ENCODE results near the gene PPIA.
"Not testable (repeated sequence)": the region's sequence is repeated elsewhere in the genome, so short reads cannot be mapped to it uniquely, and the experiment has no call there.

PPIA gene

GRCh38 chr7:44811571-44811970, 15.1 kb downstream of the PPIA start:
- no peaks in the 10 kb centered on the region for H3K4me1 ChIP-seq (ENCODE audit: insufficient read depth, insufficient read length)
- DNase-seq (ENCODE audit: low read depth, low spot score) = no peak
- H3K9me3 ChIP-seq (ENCODE audit: insufficient read depth, low read length) = no peaks in the 10 kb centered on the region
- no peaks in the 10 kb centered on the region for H3K36me3 ChIP-seq (ENCODE audit: insufficient read depth, insufficient read length, low read length)
- no peak overlapping the region for H3K4me3 ChIP-seq (ENCODE audit: insufficient read length, low read depth)
- H3K9ac ChIP-seq (ENCODE audit: insufficient read length, low read depth) = no peak overlapping the region
- no peaks in the 10 kb centered on the region for H3K27me3 ChIP-seq (ENCODE audit: insufficient read depth, insufficient read length)
- no peak for TF ChIP-seq YY1 (IDR thresholded peaks at IDR 0.05; ENCODE audit: insufficient read depth, insufficient read length)
- TF ChIP-seq ZNF274 (IDR thresholded peaks at IDR 0.05; ENCODE audit: low read depth, low read length) = no peak
- TF ChIP-seq SUZ12 (IDR thresholded peaks at IDR 0.05; ENCODE audit: extremely low read depth, insufficient read depth, insufficient read length) = no peak

- TF ChIP-seq YY1 (IDR thresholded peaks at IDR 0.05; ENCODE audit: insufficient read depth, insufficient read length) (no peak), ZNF274 (IDR thresholded peaks at IDR 0.05; ENCODE audit: low read depth, low read length) (no peak), SUZ12 (IDR thresholded peaks at IDR 0.05; ENCODE audit: extremely low read depth, insufficient read depth, insufficient read length) (no peak)
- Histone ChIP-seq H3K36me3 (ENCODE audit: insufficient read depth, insufficient read length, low read length) (no peaks in the 10 kb centered on the region), H3K9me3 (ENCODE audit: insufficient read depth, low read length) (no peaks in the 10 kb centered on the region), H3K4me3 (ENCODE audit: insufficient read length, low read depth) (no peak overlapping the region), H3K9ac (ENCODE audit: insufficient read length, low read depth) (no peak overlapping the region), H3K27me3 (ENCODE audit: insufficient read depth, insufficient read length) (no peaks in the 10 kb centered on the region), H3K4me1 (ENCODE audit: insufficient read depth, insufficient read length) (no peaks in the 10 kb centered on the region)
- no peak for DNase-seq (ENCODE audit: low read depth, low spot score)
These were observed 18.4 kb downstream of the PPIA start for GRCh38 chr7:44814919-44815318.

DNA sequence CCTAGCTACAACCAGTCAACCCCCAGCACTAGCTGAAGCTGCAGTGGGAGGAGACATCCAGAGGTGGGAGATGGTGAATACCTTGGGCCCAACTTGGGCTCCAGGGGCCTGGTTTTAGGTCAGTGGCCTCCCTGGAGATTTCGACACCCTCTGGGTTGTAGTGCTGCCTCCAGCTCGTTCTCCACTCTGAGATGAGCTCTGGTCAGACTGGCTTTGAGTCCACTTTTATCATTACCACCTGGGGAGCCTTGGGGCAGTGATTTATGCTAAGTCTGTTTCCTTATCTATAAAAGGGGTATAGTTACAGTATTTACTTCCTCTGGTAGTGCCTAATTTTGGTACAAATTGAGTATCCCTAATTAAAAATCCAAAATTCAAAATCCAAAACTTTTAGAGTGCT, 22.8 kb downstream of the PPIA start:
- Histone ChIP-seq H3K9ac (ENCODE audit: insufficient read length, low read depth) (no peak overlapping the region), H3K4me3 (ENCODE audit: insufficient read length, low read depth) (no peak overlapping the region), H3K27me3 (ENCODE audit: insufficient read depth, insufficient read length) (no peaks in the 10 kb centered on the region), H3K9me3 (ENCODE audit: insufficient read depth, low read length) (no peaks in the 10 kb centered on the region), H3K36me3 (ENCODE audit: insufficient read depth, insufficient read length, low read length) (no peaks in the 10 kb centered on the region), H3K4me1 (ENCODE audit: insufficient read depth, insufficient read length) (no peaks in the 10 kb centered on the region)
- no peak for DNase-seq (ENCODE audit: low read depth, low spot score)
- TF ChIP-seq SUZ12 (IDR thresholded peaks at IDR 0.05; ENCODE audit: extremely low read depth, insufficient read depth, insufficient read length) (no peak), YY1 (IDR thresholded peaks at IDR 0.05; ENCODE audit: insufficient read depth, insufficient read length) (no peak), ZNF274 (IDR thresholded peaks at IDR 0.05; ENCODE audit: low read depth, low read length) (no peak)

DNA sequence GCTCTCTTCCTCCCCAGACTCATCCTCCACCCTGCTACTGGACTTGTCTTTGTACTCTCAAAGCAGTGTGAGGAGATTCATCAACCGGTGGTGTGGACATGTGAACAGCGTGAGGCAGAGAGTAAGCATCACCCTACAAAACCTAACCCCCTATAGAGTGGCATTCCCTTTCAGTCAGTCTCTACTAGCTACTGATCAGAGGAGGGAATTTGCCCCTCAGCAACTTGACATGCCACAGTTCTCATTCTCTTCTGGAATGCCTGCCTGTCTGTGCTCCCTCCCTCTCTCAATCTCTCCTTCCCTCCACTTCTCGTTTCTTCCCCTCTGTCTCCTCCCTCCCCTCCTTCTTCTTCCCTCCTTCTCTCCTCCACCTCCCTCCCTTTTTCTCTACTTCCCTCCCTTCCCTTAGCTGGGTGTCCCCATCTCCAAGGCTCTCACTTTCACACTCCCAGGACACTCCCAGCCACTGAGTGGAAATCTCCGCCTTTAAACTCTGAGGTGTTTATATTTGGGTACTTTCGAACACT, 26.8 kb downstream of the PPIA start:
- no peak for TF ChIP-seq ZNF274 (IDR thresholded peaks at IDR 0.05; ENCODE audit: low read depth, low read length)
- no peak for TF ChIP-seq SUZ12 (IDR thresholded peaks at IDR 0.05; ENCODE audit: extremely low read depth, insufficient read depth, insufficient read length)
- TF ChIP-seq YY1 (IDR thresholded peaks at IDR 0.05; ENCODE audit: insufficient read depth, insufficient read length) = no peak
- peaks cover 2% of the 10 kb centered on the region for H3K4me1 ChIP-seq (ENCODE audit: insufficient read depth, insufficient read length)
- peaks cover 16% of the 10 kb centered on the region for H3K36me3 ChIP-seq (ENCODE audit: insufficient read depth, insufficient read length, low read length)
- H3K4me3 ChIP-seq (ENCODE audit: insufficient read length, low read depth) = no peak overlapping the region
- H3K27me3 ChIP-seq (ENCODE audit: insufficient read depth, insufficient read length) = no peaks in the 10 kb centered on the region
- H3K9ac ChIP-seq (ENCODE audit: insufficient read length, low read depth) = no peak overlapping the region
- H3K9me3 ChIP-seq (ENCODE audit: insufficient read depth, low read length) = no peaks in the 10 kb centered on the region
- no peak for DNase-seq (ENCODE audit: low read depth, low spot score)

GRCh38 chr7:44824894-44825526, 28.5 kb downstream of the PPIA start:
- H3K4me1 ChIP-seq (ENCODE audit: insufficient read depth, insufficient read length) = peaks cover 2% of the 10 kb centered on the region
- H3K9ac ChIP-seq (ENCODE audit: insufficient read length, low read depth) = no peak overlapping the region
- no peak for DNase-seq (ENCODE audit: low read depth, low spot score)
- no peak overlapping the region for H3K4me3 ChIP-seq (ENCODE audit: insufficient read length, low read depth)
- TF ChIP-seq ZNF274 (IDR thresholded peaks at IDR 0.05; ENCODE audit: low read depth, low read length) = no peak
- no peak for TF ChIP-seq SUZ12 (IDR thresholded peaks at IDR 0.05; ENCODE audit: extremely low read depth, insufficient read depth, insufficient read length)
- no peak for TF ChIP-seq YY1 (IDR thresholded peaks at IDR 0.05; ENCODE audit: insufficient read depth, insufficient read length)
- H3K9me3 ChIP-seq (ENCODE audit: insufficient read depth, low read length) = no peaks in the 10 kb centered on the region
- H3K36me3 ChIP-seq (ENCODE audit: insufficient read depth, insufficient read length, low read length) = peaks cover 32% of the 10 kb centered on the region
- no peaks in the 10 kb centered on the region for H3K27me3 ChIP-seq (ENCODE audit: insufficient read depth, insufficient read length)

- no peak for TF ChIP-seq YY1 (IDR thresholded peaks at IDR 0.05; ENCODE audit: insufficient read depth, insufficient read length)
- TF ChIP-seq ZNF274 (IDR thresholded peaks at IDR 0.05; ENCODE audit: low read depth, low read length) = no peak
- no peak for TF ChIP-seq SUZ12 (IDR thresholded peaks at IDR 0.05; ENCODE audit: extremely low read depth, insufficient read depth, insufficient read length)
- H3K9ac ChIP-seq (ENCODE audit: insufficient read length, low read depth) = no peak overlapping the region
These were observed 31.1 kb downstream of the PPIA start for GRCh38 chr7:44827567-44827966.

DNA sequence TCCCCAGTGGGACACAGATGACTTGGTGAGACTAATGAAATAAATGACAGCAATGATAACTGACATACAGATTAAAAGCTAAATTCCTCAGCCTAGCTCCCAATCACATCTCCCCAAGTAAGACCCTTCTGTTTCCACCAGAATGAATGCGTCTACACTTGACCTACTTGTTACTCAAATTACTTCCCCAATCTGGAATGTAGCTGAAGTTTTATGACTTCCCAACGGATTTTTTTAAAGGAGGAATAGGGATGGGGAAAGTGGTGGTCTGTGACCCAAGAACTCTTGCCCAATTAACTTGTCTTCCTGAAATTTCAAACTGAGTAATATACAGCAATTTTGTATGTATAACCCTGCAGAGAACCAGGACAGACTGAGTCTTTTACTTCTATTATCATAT, 42.3 kb downstream of the PPIA start:
- no peaks in the 10 kb centered on the region for H3K9me3 ChIP-seq (ENCODE audit: insufficient read depth, low read length)
- no peak for DNase-seq (ENCODE audit: low read depth, low spot score)
- H3K9ac ChIP-seq (ENCODE audit: insufficient read length, low read depth) = no peak overlapping the region
- H3K4me3 ChIP-seq (ENCODE audit: insufficient read length, low read depth) = no peak overlapping the region
- no peaks in the 10 kb centered on the region for H3K4me1 ChIP-seq (ENCODE audit: insufficient read depth, insufficient read length)
- H3K36me3 ChIP-seq (ENCODE audit: insufficient read depth, insufficient read length, low read length) = peaks cover 72% of the 10 kb centered on the region
- TF ChIP-seq YY1 (IDR thresholded peaks at IDR 0.05; ENCODE audit: insufficient read depth, insufficient read length) (no peak), ZNF274 (IDR thresholded peaks at IDR 0.05; ENCODE audit: low read depth, low read length) (no peak), SUZ12 (IDR thresholded peaks at IDR 0.05; ENCODE audit: extremely low read depth, insufficient read depth, insufficient read length) (no peak)
- H3K27me3 ChIP-seq (ENCODE audit: insufficient read depth, insufficient read length) = no peaks in the 10 kb centered on the region

More at GRCh38 chr7:44827567-44827966, 31.1 kb downstream of the PPIA start:
- peaks cover 52% of the 10 kb centered on the region for H3K36me3 ChIP-seq (ENCODE audit: insufficient read depth, insufficient read length, low read length)
- no peaks in the 10 kb centered on the region for H3K27me3 ChIP-seq (ENCODE audit: insufficient read depth, insufficient read length)
- DNase-seq (ENCODE audit: low read depth, low spot score) = no peak
- peaks cover 2% of the 10 kb centered on the region for H3K4me1 ChIP-seq (ENCODE audit: insufficient read depth, insufficient read length)
- H3K9me3 ChIP-seq (ENCODE audit: insufficient read depth, low read length) = no peaks in the 10 kb centered on the region
- H3K4me3 ChIP-seq (ENCODE audit: insufficient read length, low read depth) = no peak overlapping the region

- H3K9ac ChIP-seq (ENCODE audit: insufficient read length, low read depth); DNase-seq (ENCODE audit: low read depth, low spot score); H3K4me1 ChIP-seq (ENCODE audit: insufficient read depth, insufficient read length); H3K9me3 ChIP-seq (ENCODE audit: insufficient read depth, low read length); H3K4me3 ChIP-seq (ENCODE audit: insufficient read length, low read depth); H3K27me3 ChIP-seq (ENCODE audit: insufficient read depth, insufficient read length): not testable (repeated sequence)
- peaks cover 44% of the 10 kb centered on the region for H3K36me3 ChIP-seq (ENCODE audit: insufficient read depth, insufficient read length, low read length)
These were observed 46.2 kb downstream of the PPIA start for GRCh38 chr7:44842675-44843074.

- H3K27me3 ChIP-seq (ENCODE audit: insufficient read depth, insufficient read length); H3K4me1 ChIP-seq (ENCODE audit: insufficient read depth, insufficient read length); H3K4me3 ChIP-seq (ENCODE audit: insufficient read length, low read depth); H3K9me3 ChIP-seq (ENCODE audit: insufficient read depth, low read length); DNase-seq (ENCODE audit: low read depth, low spot score); H3K9ac ChIP-seq (ENCODE audit: insufficient read length, low read depth): not testable (repeated sequence)
- peaks cover 40% of the 10 kb centered on the region for H3K36me3 ChIP-seq (ENCODE audit: insufficient read depth, insufficient read length, low read length)
These were observed 47.0 kb downstream of the PPIA start for GRCh38 chr7:44843440-44843839.

Data from NT2/D1 (cell line).